ENCODE measurements around the gene ADAMTSL1. TPM values are rescaled to one million over a fixed set of nuclear protein-coding genes. Genes with fewer than 3 reads are reported as not detected.

ADAMTSL1 gene
- polyA plus RNA-seq, 2 of the 4 experiments (the other 2 are of a cell fraction) = 0.03 TPM; not detected in 1

DNA sequence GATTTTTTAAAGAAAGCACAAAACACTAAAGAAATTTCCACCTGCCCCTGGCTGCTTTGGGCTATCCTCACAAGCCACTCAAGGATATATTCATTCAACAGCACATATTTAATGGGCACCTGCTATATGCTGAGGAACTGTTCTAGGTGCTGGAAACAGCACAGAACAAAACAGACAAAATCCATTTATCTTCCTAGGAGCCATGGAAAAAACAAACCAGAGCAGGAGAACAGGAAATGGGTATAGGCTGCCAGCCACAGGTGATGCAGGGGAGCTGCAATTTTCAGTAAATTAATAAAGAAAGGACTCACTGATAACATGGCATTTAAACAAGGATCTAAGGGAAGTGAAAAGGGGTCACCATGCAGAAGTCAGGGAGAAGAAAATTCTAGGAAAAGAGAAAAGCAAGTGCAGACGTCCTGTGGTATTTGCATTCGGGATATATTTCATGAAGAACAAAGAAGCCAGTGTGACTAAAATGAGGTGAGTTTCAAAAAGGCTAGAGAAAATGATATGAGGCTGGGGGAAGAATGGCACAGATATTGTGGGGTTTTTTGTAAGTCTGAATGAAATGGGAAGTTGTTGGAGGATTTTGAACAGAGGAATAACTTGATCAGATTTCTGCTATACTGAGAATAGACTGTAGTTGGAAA lies 152.2 kb downstream of the ADAMTSL1 start:
- no peaks in the 10 kb centered on the region for H3K4me1 ChIP-seq
- TF ChIP-seq RNF2 (IDR thresholded peaks at IDR 0.05; ENCODE audit: borderline replicate concordance, low read depth) (no peak), NFE2L2 (conservative IDR thresholded peaks at IDR 0.05; ENCODE audit: low read length) (no peak), ZFP36 (IDR thresholded peaks at IDR 0.05; ENCODE audit: borderline replicate concordance, partially characterized antibody) (no peak)
- ChIA-PET POLR2A (no interaction called here), CTCF (interaction anchor here (0.9 to 1.5 kb wide), 3 partner anchors 10 to 20 kb away, joined by 3 to 4 read pairs (median 3); no protein-coding TSS in a partner anchor)
- H3K4me3 ChIP-seq = no peak overlapping the region
- H3K4me2 ChIP-seq = no peak overlapping the region
- ATAC-seq (no peak), DNase-seq (ENCODE audit: low read depth in 1 of 2, low spot score in 1 of 2) (no peak), FAIRE-seq (no peak)
- no peak overlapping the region for H3K27ac ChIP-seq
- WGBS (ENCODE audit: missing lambda C conversion rate) = 4% methylated on average over 2 of the region's 2 CpGs
- H3K9me3 ChIP-seq = no peaks in the 10 kb centered on the region

- DNase-seq (ENCODE audit: low read depth in 1 of 2, low spot score in 1 of 2) (no peak), FAIRE-seq (no peak), ATAC-seq (no peak)
- H3K27ac ChIP-seq = no peak overlapping the region
- H3K4me2 ChIP-seq = no peak overlapping the region
- H3K4me1 ChIP-seq = no peaks in the 10 kb centered on the region
- POLR2A ChIA-PET = no interaction called here
- no peak overlapping the region for H3K4me3 ChIP-seq
- no peaks in the 10 kb centered on the region for H3K9me3 ChIP-seq
- WGBS (ENCODE audit: missing lambda C conversion rate) = 32% methylated on average over 1 of the region's 1 CpG
- TF ChIP-seq, protein P1, sequence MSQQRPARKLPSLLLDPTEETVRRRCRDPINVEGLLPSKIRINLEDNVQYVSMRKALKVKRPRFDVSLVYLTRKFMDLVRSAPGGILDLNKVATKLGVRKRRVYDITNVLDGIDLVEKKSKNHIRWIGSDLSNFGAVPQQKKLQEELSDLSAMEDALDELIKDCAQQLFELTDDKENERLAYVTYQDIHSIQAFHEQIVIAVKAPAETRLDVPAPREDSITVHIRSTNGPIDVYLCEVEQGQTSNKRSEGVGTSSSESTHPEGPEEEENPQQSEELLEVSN (IDR thresholded peaks at IDR 0.05; ENCODE audit: borderline replicate concordance, low read depth) = no peak
- TF ChIP-seq ZC3H11A (IDR thresholded peaks at IDR 0.05) (no peak), FOSL2 (IDR thresholded peaks at IDR 0.05) (no peak), FOSL2 (CRISPR knock-in tag; IDR thresholded peaks at IDR 0.05) (no peak), CTCF (IDR thresholded peaks at IDR 0.05) (no peak), HOXB5 (CRISPR knock-in tag; IDR thresholded peaks at IDR 0.05) (no peak), NR3C1 (IDR thresholded peaks at IDR 0.05) (no peak), BCL3 (IDR thresholded peaks at IDR 0.05) (no peak), JUNB (IDR thresholded peaks at IDR 0.05) (no peak), RARB (CRISPR knock-in tag; IDR thresholded peaks at IDR 0.05) (no peak), RNF2 (IDR thresholded peaks at IDR 0.05; ENCODE audit: borderline replicate concordance, low read depth) (no peak), PHF8 (IDR thresholded peaks at IDR 0.05; ENCODE audit: borderline replicate concordance, low read depth) (no peak)
- TF ChIP-seq, protein P2, sequence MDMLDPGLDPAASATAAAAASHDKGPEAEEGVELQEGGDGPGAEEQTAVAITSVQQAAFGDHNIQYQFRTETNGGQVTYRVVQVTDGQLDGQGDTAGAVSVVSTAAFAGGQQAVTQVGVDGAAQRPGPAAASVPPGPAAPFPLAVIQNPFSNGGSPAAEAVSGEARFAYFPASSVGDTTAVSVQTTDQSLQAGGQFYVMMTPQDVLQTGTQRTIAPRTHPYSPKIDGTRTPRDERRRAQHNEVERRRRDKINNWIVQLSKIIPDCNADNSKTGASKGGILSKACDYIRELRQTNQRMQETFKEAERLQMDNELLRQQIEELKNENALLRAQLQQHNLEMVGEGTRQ (IDR thresholded peaks at IDR 0.05) = no peak
- CTCF ChIA-PET = no interaction called here
These were observed 155.2 kb downstream of the ADAMTSL1 start for GRCh38 chr9:18629136-18629535.

- Histone ChIP-seq H3K4me1 (no peaks in the 10 kb centered on the region), H3K4me2 (no peak overlapping the region), H3K4me3 (no peak overlapping the region), H3K9me3 (no peaks in the 10 kb centered on the region), H3K27ac (no peak overlapping the region)
- FAIRE-seq (no peak), DNase-seq (ENCODE audit: low read depth in 1 of 2, low spot score in 1 of 2) (peak in 1 of 2 experiments; percentile 25), ATAC-seq (peak; percentile 51 to 73; a peak in 3 of 6 replicates)
- ChIA-PET CTCF (no interaction called here), POLR2A (interaction anchor here (1.1 kb wide), 1 partner anchor 68 kb away, joined by 4 read pairs; no protein-coding TSS in a partner anchor)
- TF ChIP-seq ZFP36 (IDR thresholded peaks at IDR 0.05; ENCODE audit: borderline replicate concordance, partially characterized antibody) = no peak
- no peak for TF ChIP-seq FOSL2 (IDR thresholded peaks at IDR 0.05)
- TF ChIP-seq FOSL2 (CRISPR knock-in tag; IDR thresholded peaks at IDR 0.05) = no peak
- 4% methylated on average over 5 of the region's 5 CpGs for WGBS (ENCODE audit: missing lambda C conversion rate)
These were observed 158.9 kb downstream of the ADAMTSL1 start for GRCh38 chr9:18632632-18633403.
